ENCODE results near the gene VSX2.
"Not testable (repeated sequence)": the region's sequence is repeated elsewhere in the genome, so short reads cannot be mapped to it uniquely, and the experiment has no call there.

The VSX2 gene

DNA sequence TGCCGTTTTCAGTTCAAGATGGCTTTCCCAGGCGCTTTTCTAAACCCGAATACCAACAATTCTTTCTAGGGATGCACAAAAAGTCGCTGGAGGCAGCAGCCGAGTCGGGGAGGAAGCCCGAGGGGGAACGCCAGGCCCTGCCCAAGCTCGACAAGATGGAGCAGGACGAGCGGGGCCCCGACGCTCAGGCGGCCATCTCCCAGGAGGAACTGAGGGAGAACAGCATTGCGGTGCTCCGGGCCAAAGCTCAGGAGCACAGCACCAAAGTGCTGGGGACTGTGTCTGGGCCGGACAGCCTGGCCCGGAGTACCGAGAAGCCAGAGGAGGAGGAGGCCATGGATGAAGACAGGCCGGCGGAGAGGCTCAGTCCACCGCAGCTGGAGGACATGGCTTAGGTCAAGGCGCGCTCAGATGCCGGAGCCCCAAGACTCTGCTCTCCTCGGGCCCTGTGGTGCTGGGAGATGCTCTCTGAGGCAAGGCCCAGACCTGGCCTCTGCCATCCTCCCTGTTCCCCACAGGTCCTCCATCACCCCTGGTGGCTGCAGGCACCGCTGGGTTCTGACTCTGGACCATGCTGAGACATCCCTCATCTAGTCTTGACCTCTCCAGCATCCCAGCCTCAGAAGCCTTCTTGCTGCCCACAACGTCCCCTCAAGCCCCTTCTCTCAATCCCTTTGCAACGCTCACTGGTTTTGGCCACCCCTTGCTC, 21.4 kb downstream of the VSX2 start:
- DNase-seq (ENCODE audit: low spot score) = no peak

DNA sequence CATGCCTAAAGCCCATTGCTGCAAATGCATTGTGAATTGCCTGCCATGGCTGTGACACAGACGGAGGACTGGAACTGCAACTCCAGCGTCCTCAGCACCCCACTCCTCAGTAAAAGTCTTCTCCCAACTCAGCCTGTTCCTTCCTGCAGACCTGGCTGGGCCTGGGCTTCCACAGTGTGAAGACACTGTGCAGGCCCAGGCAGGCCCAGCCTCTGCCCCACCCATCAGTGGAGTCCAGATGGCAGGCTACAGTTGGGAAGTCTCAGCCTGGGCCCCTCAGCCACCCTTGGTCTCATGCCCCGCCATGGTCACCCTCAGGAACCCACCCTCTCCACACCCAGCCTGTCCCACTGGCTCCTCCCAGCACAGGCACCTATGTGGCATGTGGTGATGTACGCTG, 22.0 kb downstream of the VSX2 start:
- no peak for DNase-seq (ENCODE audit: low spot score)

DNA sequence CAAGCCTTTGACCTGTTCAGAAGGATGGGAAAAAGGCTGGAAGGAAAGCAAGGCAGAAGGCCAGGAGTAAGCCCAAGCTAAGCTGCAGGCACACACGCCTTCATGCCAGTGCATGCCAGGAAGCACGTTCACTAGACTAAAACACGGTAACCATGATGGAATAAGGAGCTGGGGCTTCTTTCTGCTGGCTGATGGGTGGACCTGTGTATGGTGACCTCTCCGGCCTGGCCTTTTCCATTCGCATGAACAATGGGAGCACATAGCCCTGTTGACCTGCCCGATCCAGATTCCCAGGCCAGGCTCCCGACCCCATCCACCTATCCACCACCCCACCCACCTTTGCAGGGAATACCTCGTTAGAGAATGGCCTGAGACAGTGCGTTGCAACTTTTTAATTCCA, 22.8 kb downstream of the VSX2 start:
- no peak for DNase-seq (ENCODE audit: low spot score)

DNA sequence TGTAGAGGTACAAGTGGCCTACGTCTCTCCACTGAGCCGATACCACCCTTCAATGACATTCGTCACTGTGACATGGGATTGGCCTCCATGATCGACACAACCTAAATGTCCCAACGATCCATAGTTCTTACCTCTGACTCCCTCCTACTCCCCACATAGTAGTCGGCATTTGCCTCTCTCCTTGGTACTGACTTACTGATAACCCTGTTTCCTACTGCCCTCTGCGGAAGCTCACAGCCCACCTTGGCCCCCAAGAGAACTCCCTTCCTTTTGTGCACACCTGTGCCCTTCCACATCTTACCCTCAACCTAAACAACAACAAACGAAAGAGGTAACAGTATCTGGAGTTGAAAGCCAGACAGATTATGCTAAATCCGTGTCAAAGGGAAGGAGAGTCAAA, 23.9 kb downstream of the VSX2 start:
- DNase-seq (ENCODE audit: low spot score) = no peak

DNA sequence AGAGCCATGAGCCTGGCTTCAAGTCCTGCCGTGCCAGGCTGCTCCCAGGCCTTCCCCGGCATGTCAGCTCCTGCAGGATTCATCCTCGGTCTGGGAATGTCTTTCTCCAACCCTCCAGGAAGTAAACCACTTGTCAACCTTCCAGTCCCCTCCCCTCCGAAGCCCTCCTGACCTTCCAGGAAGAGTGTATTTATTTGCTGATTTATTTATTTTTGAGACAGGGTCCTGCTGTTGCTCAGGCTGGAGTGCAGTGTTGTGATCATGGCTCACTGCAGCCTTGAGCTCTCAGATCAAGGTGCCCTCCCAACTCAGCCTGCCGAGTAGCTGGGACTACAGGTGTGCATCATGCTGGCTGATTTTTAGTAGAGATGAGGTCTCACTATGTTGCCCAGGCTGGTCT, 24.7 kb downstream of the VSX2 start:
- DNase-seq (ENCODE audit: low spot score) = no peak

DNA sequence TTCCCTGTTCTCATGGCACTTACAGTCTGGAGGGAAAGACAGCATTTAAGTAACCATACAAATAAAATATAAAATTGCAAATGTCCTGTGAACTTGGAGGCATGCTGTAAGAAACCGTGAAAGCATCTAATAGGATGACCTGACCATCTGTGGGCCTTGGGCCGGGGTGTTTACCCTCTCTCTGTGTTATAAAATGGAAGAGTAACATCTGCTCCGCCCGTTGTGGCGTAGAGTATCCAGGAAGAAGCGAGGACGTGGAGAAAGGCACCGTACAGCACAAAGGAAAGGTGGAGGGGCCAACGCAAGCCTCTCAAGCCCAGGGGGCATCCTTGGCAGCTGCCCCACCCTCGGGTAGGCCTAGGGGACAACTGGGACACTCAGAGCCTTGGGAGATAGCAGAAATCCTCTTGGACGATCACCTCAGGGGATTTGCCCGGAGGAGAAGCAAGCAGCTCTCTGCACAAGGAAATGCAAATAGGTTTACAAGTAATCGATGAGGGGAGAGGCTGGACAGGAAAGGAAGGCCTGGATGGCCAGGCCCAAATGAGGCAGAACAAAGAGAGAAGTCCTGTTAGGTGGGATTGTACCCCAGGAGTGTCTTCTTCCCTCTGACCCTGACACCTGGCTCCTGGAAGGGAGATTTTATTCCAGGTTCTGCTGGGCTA, 26.2 kb downstream of the VSX2 start:
- DNase-seq (ENCODE audit: low spot score) = no peak

DNA sequence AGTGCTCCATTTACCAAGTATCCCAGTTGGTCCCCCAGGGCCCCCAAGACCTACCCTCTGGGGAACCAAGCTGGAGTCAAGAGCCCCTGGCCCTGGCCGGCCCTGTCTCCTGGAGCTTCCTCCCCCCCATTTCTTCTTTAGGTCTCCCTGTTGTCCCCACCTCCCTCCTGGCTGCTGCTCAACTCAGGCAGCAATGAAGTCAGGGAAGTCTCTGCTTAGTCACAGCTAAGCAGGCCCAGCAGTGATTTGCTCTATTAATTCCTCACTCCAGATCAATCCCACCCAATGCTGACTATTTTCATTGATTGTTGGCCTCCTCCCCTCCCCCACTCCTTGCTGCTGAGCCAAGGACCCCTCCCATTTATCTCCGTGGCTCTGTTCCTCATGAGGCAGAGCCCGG, 28.3 kb downstream of the VSX2 start:
- no peak for DNase-seq (ENCODE audit: low spot score)

DNA sequence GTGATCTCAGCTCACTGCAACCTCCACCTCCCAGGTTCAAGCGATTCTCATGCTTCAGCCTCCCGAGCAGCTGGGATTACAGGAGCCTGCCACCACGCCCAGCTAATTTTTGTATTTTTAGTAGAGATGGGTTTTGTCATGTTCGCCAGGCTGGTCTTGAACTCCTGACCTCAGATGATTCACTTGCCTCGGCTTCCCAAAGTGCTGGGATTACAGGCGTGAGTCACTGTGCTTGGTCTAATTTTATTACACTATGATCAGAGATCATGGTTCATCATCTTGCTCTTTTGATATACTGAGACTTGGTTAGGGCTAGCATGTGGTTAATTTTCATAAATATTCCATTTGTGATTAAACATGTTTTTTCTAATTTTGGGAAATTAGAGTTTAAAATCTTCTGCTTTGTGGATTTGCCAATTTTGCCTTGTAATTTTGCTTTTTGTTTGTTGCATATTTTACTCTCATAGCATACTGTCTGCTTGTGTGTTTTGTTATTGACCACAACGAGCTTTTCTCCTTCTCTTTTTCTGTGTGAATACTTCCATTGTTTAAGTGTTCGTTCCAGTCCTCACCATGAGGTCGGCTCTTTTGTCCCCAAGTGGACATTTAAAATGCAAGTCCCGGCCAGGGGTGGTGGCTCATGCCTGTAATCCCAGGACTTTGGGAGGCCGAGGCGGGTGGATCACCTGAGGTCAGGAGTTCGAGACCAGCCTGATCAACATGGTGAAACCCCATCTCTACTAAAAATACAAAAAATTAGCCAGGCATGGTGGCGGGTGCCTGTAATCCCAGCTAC, 31.3 kb downstream of the VSX2 start:
- DNase-seq (ENCODE audit: low spot score) = not testable (repeated sequence)

DNA sequence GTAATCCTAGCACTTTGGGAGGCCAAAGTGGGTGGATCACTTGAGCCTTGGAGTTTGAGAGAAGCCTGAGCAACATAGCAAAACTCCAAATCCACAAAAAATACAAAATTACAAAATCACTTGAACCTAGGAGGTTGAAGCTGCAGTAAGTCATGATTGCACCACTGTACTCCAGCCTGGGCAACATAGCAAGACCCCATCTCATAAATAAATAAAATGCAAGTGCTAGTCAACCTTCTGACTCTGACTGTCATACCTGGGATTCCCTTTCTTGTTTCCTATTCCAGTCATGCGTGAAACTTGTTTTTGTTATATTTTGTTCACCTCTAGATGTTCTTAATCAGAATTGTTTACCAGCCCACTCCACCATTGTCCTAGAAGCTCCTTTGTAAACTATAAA, 32.1 kb downstream of the VSX2 start:
- no peak for DNase-seq (ENCODE audit: low spot score)

DNA sequence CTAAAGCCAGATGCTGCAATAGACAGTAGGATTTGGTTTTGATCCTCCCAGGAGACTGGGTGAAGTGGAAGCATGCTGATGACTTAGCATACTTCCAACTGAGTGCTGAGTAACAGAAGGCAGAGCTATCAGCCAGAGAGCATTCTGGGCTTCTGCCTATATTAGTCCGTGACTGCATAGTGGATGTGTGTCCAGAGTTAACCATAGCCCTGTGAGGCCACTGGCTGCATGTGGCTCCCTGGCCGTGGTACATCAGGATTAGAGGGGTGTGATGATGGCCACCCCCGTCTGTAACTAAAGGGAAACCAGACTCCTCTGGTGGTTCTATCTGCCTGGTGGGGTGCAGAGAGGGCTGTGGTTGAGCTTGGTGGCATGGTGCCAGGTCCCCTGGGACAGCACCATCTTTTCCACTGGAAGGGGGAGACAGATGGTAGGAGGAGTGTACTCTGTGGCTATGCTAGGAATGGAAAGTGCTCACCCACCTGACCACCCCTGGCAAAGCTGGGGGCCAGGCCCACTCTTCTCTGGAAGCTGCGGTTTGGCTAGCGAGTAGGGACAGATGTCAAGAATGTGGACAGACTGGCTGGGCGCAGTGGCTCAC, 36.1 kb downstream of the VSX2 start:
- no peak for DNase-seq (ENCODE audit: low spot score)

DNA sequence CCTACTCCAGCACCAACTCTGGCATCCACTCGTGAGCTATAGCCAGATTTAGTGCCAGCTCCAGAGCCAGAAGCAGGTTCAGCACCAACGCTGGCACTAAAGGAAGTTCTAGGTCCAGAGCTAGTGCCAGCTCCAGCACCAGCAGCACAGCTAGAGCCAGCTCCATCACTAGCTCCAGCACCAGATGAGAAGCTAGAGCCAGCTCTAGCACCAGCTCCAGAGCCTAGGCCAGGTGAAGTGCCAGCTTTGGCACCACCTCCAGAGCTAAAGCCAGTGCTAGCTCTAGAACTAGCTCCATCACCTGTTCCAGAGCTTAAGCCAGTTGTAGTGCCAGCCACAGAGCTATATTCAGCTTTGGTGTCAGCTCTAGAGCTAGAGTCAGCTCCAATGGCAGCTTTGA, 38.8 kb downstream of the VSX2 start:
- DNase-seq (ENCODE audit: low spot score) = no peak

DNA sequence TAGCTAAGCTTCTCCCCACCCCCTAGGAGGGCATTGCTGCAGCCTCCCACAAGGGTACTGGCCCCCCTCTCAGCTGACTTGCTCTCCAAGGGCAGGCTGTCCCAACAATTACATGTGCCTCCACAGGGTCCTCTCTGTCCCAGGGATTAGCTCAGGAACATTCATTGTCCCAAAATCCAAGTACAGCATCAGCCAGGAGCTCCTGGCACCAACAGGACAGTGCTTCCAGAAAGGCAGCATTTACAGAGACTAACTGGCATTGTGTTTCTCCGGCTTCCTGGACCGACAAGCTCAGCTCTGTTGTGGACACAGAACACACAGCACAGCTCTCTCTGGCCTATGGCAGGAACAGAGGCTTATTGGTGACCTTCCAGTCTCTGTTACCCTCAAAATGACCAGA, 41.8 kb downstream of the VSX2 start:
- no peak for DNase-seq (ENCODE audit: low spot score)

DNA sequence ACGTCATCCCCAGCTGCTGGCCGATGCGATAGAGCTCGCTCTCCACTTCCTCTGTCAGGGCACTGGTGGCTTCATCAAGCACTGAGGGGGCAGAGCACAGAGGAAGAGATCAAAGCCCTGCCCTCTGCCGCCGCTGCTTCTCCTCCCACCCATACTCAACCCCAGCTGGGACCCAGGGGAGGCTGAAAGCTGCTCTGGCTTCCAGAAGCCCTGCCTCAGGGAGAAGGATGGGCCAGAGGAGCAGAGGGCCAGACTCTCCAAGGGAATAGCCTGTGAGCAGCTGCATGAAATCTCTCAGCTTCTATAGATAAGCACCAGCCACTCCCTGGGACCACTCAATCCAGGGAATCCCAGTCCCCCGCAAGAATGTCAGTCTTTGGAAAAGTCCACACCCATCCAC, 47.5 kb downstream of the VSX2 start:
- DNase-seq (ENCODE audit: low spot score) = no peak

DNA sequence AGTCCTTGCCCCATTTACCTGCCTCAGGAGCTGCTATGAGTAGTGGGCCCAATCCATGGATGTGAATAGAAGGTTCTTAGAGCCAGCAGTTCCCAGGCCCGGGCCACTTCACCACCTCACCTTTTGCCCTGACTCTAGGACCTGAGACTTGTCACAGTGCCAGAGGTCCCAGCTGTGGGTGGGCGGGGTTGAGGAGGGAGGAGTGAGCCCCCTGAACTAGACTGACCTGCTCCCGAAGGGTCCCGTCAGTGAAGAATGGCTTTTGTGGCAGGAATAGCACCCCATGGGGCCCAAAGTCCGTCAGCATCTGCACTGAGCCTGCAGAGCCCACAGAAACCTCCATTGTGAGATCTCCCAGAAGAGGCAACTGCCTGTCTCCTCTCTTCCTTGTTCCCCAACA, 50.6 kb downstream of the VSX2 start:
- DNase-seq (ENCODE audit: low spot score) = no peak

DNA sequence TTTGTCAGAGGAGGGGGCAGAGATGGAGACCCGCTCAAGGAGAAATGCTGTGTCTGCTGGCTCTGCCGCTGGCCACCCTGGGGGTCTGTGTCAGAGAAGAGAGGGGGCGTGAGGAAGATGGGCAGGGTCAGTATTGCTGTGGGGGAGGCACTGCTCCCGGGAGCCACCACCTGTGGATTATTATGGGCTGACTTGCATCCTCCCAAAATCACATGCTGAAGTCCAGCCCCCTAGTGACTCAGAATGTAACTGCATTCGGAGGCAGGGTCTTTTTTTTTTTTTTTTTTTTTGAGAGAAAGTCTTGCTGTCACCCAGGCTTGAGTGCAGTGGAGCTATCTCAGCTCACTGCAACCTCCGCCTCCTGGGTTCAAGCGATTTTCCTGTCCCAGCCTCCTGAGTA, 51.2 kb downstream of the VSX2 start:
- DNase-seq (ENCODE audit: low spot score) = peak; percentile 16

DNA sequence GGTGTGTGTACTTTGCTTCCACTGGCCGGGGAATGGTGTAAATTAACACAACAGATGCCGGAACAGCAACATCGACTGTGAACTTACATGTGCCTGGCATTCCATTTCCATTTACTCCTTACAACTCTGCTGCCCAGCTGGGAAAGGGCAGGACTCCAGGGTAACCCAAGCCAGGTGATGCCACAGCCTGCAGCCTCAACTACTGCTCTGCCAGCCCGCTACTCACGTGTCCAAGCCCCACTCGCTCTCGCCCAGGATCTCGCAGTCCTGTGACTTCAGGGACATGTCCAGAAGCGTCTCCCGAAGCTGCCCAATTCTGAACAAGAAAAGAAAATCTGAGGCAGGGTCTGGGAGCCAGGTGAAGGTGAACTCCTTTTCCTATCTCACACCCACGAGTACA, 52.8 kb downstream of the VSX2 start:
- no peak for DNase-seq (ENCODE audit: low spot score)

DNA sequence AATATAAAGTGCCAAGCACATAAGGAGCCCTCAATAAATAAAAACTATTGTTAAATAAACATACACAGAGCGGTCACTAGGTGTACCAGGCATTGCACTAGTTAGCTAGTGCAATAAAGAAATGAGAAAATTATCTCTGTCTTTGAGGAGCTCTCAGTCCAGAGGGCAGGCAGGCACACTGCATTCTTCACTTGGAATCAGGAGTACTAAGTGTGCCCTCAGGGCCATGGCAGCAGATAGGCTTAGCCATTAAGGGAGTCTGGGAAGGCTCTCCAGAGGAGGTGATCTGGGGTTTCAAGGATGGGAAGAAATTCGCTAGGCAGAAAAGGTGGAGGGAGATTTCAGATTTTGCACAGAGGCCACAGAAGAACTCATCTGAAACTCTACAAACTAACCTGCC, 54.4 kb downstream of the VSX2 start:
- no peak for DNase-seq (ENCODE audit: low spot score)

DNA sequence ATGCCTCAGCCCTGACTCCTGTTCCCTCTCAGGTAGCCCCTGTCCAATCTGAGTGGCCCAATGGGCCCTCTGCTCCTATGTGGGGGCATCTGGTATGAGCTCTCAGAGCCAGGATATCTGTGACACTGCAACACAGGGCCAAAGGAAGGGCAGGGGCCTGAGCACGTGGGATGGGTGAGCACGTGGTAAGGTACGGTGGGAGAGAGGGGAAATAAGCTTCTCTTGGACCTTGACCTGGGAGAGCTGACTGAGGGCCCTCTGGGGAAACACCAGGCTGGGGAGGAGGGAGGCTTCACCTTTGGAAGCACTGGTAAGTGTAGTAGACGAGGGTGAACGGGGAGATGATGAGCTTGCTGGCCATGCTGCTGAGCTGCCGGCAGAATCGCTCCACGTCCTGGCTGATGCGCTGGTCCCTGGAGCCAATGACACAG, 56.8 kb downstream of the VSX2 start:
- no peak for DNase-seq (ENCODE audit: low spot score)

DNA sequence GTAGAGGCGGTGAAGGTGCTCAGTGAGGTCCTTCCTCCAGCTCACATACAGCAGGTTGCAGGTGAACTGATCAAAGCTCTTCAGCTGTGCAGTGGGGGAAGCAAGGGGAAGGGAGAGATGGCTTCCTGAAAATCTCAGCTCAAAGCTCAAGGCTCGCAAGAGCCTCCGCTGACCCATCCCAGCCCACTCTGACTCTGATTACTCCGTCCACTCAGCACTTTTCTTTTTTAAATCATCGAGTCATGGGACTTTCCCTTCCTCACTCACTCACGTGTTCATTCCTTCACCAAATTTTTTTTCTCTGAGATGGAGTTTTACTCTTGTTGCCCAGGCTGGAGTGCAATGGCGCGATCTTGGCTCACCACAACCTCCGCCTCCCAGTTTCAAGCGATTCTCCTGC, 58.7 kb downstream of the VSX2 start:
- DNase-seq (ENCODE audit: low spot score) = no peak

DNA sequence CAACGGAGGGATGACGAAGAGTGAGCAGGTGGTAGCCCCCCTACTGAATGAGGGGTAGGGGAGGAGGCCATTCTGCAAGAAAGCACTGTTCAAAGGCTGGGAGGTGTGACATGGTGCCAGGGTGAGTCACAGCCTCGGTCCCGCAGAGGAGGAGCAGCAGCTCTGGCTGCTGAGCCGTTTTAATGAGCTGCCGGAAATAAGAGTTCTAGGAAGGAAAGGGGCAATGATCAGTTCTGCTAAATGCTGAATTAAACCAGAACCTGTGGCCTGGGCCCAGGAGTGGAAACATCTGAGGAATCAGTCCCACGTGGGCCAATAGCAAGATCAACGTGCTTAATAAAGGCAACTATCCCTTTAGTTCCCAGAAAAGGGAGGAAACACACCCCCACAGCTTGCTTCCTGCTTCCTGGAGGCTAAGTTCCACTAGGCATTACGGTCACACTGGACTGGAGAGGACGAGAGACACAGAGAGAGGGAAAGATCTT, 59.9 kb downstream of the VSX2 start:
- no peak for DNase-seq (ENCODE audit: low spot score)

DNA sequence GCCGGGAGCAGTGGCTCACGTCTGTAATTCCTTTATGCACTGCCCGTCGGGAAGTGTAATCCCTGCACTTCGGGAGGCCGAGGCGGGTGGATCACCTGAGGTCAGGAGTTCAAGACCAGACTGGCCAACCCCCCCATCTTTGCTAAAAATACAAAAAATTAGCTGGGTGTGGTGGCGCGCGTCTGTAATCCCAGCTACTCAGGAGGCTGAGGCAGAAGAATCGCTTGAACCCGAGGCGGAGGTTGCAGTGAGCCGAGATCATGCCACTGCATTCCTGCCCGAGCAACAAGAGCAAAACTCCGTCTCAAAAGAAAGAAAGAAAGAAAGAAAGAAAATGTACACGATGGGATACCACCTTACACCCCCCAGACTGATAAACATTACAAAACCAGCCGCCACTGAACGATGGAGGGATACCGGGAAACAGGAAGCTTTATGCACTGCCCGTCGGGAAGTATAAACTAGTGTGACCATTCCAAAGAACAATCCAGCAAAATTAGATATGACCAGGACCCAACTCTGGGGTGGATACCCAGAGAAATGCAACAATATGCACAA, 62.4 kb downstream of the VSX2 start:
- DNase-seq (ENCODE audit: low spot score) = no peak

DNA sequence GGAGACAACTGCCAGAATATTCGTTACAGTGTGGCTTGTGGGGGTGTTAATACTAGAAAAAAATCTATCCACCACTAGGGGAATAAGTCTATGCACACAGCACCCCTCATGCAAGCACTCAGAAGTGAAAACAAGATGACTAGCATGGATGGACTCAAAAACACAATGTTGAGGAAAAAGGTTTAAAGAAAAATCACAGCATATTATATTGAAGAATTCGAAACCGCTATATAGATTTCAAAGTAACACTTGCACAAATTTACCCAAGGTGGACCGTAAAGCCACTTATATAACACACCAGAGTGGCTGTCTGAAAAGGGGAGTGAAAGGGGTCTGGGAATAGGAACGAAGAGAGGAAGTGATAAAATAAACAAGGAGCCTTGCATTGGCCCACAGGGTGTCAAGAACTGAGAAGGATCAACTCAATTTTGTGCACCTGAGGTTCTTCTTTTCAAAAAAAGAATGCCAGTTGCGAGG, 62.9 kb downstream of the VSX2 start:
- DNase-seq (ENCODE audit: low spot score) = peak; percentile 67
